ENCODE measurements around the gene UPF2. TPM values are rescaled to one million over a fixed set of nuclear protein-coding genes. Genes with fewer than 3 reads are reported as not detected.

The UPF2 gene
- total and polyA plus RNA-seq, 2 of the 4 experiments (the other 2 are of a cell fraction) = 9.2 to 14.3 TPM

DNA sequence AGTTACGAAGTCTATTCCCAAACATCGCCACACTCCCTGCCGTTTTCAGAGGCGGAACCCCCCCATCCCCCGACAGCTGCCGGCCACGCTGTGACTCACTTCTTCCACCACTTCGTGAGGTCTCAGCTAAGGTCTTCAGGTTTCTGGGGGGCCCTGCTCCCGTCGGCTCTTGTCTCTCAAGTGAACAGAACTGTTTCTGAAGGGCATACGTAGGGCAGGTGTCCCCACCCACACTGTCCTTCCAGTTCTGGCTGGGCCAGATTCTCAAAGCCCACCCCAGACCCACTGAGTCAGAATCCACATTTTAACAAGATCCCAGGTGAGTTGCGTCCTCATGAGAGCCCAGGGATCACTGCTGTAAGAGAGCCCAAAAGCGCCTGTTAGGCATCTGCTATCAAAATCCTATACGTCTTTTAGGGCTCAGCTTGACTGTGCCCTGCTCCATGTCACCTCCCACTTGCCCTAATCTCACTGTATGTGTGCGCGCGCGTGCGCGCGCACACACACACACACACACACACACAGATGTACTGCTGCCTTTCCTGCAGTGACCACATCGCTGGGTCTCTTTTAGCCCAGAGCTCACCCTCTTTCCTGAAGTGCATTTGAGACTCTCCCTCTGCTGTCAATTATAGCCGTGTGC is 140.7 kb downstream of the UPF2 start:
- no peak overlapping the region for H2AFZ ChIP-seq (replicated peaks; ENCODE audit: low read length, poor library complexity)
- no peak overlapping the region for H4K91ac ChIP-seq (ENCODE audit: insufficient read depth, low read depth, low read length)
- H3K79me1 ChIP-seq (ENCODE audit: low read depth in 1 of 2, low read length in 2 of 2) = no peaks in the 10 kb centered on the region
- no peak overlapping the region for H3K4ac ChIP-seq (ENCODE audit: low read depth, low read length)
- no peak overlapping the region for H2BK5ac ChIP-seq (ENCODE audit: low read depth, low read length, poor library complexity, severe bottlenecking)
- H2AK9ac ChIP-seq (replicated peaks; ENCODE audit: low read depth, low read length, poor library complexity) = no peak overlapping the region
- H3K36me3 ChIP-seq (ENCODE audit: control insufficient read depth, insufficient read depth, low read length) = no peaks in the 10 kb centered on the region
- DNase-seq = peak; percentile 10
- WGBS, 2 experiments (ENCODE audit: extremely low coverage in 2 of 2, insufficient read length in 1 of 2) = 56% methylated on average over 12 of the region's 23 CpGs; no CpG with 5 or more reads in 1 of the 2 experiments
- no peaks in the 10 kb centered on the region for H3K9me3 ChIP-seq (ENCODE audit: control insufficient read depth, insufficient read depth, low read length)
- H3K56ac ChIP-seq (ENCODE audit: extremely low read depth, insufficient read depth, low read length) = no peak overlapping the region
- no peak overlapping the region for H3K18ac ChIP-seq (ENCODE audit: low read depth, low read length)
- no peaks in the 10 kb centered on the region; the same call in 1 of the 2 replicates for H3K27me3 ChIP-seq (ENCODE audit: control insufficient read depth, insufficient read depth, low read length)
- dilution Hi-C loops (cut with HindIII; ENCODE audit: low sequenced_read_pairs, unreplicated experiment) = no loop called here
- 0 out of 2 replicates have a peak, but pooled peaks have one; percentile 14 for ATAC-seq (ENCODE audit: low read depth)
- H3K4me1 ChIP-seq (ENCODE audit: control insufficient read depth, insufficient read depth, low read length) = peaks cover 3% of the 10 kb centered on the region; the same call in 1 of the 2 replicates
- H4K5ac ChIP-seq (ENCODE audit: low read depth, low read length) = no peak overlapping the region
- no peak overlapping the region for H3K23ac ChIP-seq (ENCODE audit: low read depth, low read length)
- H3K4me2 ChIP-seq (ENCODE audit: low read depth, low read length) = no peak overlapping the region
- H2BK20ac ChIP-seq (ENCODE audit: low read depth, low read length) = no peak overlapping the region
- peaks cover 10% of the 10 kb centered on the region; the same call in 1 of the 2 replicates for H3K9me1 ChIP-seq (ENCODE audit: insufficient read depth, low read length)
- no peak overlapping the region for H2BK120ac ChIP-seq (ENCODE audit: low read depth, low read length)
- H4K20me1 ChIP-seq (ENCODE audit: insufficient read depth, low read length) = no peaks in the 10 kb centered on the region
- no TSS peak for BruUV-seq (replicated peaks)
- no peak overlapping the region for H2BK15ac ChIP-seq (ENCODE audit: low read depth, low read length)
- ChIA-PET CTCF (no interaction called here), POLR2A (ENCODE audit: unreplicated experiment) (no interaction called here)
- H2AK5ac ChIP-seq (ENCODE audit: low read depth, low read length) = no peak overlapping the region
- TF ChIP-seq, protein P1, sequence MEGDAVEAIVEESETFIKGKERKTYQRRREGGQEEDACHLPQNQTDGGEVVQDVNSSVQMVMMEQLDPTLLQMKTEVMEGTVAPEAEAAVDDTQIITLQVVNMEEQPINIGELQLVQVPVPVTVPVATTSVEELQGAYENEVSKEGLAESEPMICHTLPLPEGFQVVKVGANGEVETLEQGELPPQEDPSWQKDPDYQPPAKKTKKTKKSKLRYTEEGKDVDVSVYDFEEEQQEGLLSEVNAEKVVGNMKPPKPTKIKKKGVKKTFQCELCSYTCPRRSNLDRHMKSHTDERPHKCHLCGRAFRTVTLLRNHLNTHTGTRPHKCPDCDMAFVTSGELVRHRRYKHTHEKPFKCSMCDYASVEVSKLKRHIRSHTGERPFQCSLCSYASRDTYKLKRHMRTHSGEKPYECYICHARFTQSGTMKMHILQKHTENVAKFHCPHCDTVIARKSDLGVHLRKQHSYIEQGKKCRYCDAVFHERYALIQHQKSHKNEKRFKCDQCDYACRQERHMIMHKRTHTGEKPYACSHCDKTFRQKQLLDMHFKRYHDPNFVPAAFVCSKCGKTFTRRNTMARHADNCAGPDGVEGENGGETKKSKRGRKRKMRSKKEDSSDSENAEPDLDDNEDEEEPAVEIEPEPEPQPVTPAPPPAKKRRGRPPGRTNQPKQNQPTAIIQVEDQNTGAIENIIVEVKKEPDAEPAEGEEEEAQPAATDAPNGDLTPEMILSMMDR (conservative IDR thresholded peaks at IDR 0.05; ENCODE audit: low read depth, low read length) = no peak
- TF ChIP-seq ELK1 (IDR thresholded peaks at IDR 0.05; ENCODE audit: borderline replicate concordance, low read depth, low read length) (no peak), MAFK (IDR thresholded peaks at IDR 0.05; ENCODE audit: low read depth, low read length) (no peak), CEBPB (IDR thresholded peaks at IDR 0.05; ENCODE audit: low read depth, low read length) (no peak), FOS (IDR thresholded peaks at IDR 0.05; ENCODE audit: low read depth, low read length) (no peak), NFE2L2 (IDR thresholded peaks at IDR 0.05; ENCODE audit: low read depth, low read length) (no peak), MXI1 (IDR thresholded peaks at IDR 0.05; ENCODE audit: borderline replicate concordance, low read depth, low read length) (no peak), BHLHE40 (IDR thresholded peaks at IDR 0.05; ENCODE audit: low read depth, low read length) (no peak), CHD1 (IDR thresholded peaks at IDR 0.05; ENCODE audit: low read depth, low read length) (no peak), MAZ (IDR thresholded peaks at IDR 0.05; ENCODE audit: borderline replicate concordance, low read depth, low read length) (no peak), RCOR1 (IDR thresholded peaks at IDR 0.05; ENCODE audit: insufficient replicate concordance, low read length) (no peak), RFX5 (IDR thresholded peaks at IDR 0.05; ENCODE audit: low read depth, low read length) (no peak), SMC3 (IDR thresholded peaks at IDR 0.05; ENCODE audit: low read depth, low read length) (no peak), POLR2A (IDR thresholded peaks at IDR 0.05; ENCODE audit: low read depth, low read length) (no peak), RAD21 (IDR thresholded peaks at IDR 0.05; ENCODE audit: low read length) (no peak)
- TF ChIP-seq, protein P2, sequence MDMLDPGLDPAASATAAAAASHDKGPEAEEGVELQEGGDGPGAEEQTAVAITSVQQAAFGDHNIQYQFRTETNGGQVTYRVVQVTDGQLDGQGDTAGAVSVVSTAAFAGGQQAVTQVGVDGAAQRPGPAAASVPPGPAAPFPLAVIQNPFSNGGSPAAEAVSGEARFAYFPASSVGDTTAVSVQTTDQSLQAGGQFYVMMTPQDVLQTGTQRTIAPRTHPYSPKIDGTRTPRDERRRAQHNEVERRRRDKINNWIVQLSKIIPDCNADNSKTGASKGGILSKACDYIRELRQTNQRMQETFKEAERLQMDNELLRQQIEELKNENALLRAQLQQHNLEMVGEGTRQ (IDR thresholded peaks at IDR 0.05; ENCODE audit: low read depth, low read length) = no peak
- H4K8ac ChIP-seq (ENCODE audit: low read depth in 2 of 2, low read length in 2 of 2) = no peak overlapping the region; a peak in 1 of 4 replicates
- in situ Hi-C loops (cut with MboI; ENCODE audit: low sequenced_read_pairs) = no loop called here
- H3K14ac ChIP-seq (replicated peaks; ENCODE audit: low read depth, low read length) = no peak overlapping the region
- no peak overlapping the region for H3K9ac ChIP-seq (ENCODE audit: low read depth, low read length)
- no peak overlapping the region for H3K27ac ChIP-seq (ENCODE audit: insufficient read depth, low read length)
- intact Hi-C loops (cut with micrococcal nuclease) = no loop called here
- no peak overlapping the region for H3K4me3 ChIP-seq (ENCODE audit: insufficient read depth, low read depth, low read length)
